ENCODE measurements around the gene VPS4A.
A peak's percentile ranks its signal among the peaks of the same experiment; 100 is the strongest.

Gene VPS4A

GRCh38 chr16:69325784-69326171 lies 14.6 kb downstream of the VPS4A start:
- H3K4me1 Mint-ChIP-seq: peaks cover 52% of the 10 kb centered on the region
- no peak for DNase-seq
- H3K4me3 Mint-ChIP-seq: no peak overlapping the region
- peaks cover 50% of the 10 kb centered on the region for H3K36me3 Mint-ChIP-seq (ENCODE audit: low read depth)
- H3K27me3 Mint-ChIP-seq (ENCODE audit: low read depth, poor library complexity): no peaks in the 10 kb centered on the region
- H3K27ac Mint-ChIP-seq: peak overlapping the region; percentile 80
- H3K9me3 Mint-ChIP-seq: no peaks in the 10 kb centered on the region
- TF ChIP-seq, protein P1, sequence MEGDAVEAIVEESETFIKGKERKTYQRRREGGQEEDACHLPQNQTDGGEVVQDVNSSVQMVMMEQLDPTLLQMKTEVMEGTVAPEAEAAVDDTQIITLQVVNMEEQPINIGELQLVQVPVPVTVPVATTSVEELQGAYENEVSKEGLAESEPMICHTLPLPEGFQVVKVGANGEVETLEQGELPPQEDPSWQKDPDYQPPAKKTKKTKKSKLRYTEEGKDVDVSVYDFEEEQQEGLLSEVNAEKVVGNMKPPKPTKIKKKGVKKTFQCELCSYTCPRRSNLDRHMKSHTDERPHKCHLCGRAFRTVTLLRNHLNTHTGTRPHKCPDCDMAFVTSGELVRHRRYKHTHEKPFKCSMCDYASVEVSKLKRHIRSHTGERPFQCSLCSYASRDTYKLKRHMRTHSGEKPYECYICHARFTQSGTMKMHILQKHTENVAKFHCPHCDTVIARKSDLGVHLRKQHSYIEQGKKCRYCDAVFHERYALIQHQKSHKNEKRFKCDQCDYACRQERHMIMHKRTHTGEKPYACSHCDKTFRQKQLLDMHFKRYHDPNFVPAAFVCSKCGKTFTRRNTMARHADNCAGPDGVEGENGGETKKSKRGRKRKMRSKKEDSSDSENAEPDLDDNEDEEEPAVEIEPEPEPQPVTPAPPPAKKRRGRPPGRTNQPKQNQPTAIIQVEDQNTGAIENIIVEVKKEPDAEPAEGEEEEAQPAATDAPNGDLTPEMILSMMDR (IDR thresholded peaks at IDR 0.05): no peak

DNA sequence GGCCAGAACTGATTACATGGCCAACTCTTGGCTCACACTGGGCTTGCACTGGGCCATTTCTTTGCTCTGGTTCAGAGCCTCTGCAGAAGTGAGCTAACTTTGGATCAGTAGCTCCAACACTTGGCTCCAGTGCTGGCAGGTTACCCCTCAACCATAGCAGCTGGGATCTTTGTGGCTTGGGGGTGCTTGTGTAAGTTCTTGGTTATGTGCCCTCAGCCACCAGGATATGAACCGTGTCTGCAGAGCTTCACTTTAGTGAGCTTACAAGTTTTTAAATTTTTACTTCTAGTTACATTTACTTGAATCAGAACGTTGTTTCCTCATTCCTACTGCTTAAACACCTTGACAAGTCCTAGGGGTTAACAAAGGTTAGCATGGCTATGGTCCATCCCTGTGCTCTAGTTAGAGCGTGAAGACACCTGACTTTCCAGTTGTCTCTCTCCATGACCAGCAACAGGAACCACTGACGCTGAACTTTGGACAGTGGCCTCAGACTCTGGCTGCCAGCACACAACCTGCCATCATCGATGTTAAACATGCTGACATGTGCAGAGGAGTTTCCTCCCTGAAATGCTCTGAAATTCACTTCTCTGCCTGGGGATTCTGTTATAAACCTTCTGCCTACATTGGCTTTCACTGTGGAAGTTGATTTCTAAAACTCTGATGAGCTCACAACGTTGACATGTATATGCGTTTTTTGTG lies 15.2 kb downstream of the VPS4A start:
- H3K4me1 Mint-ChIP-seq: peaks cover 51% of the 10 kb centered on the region
- peak overlapping the region; percentile 2 for H3K4me3 Mint-ChIP-seq
- peaks cover 45% of the 10 kb centered on the region for H3K36me3 Mint-ChIP-seq (ENCODE audit: low read depth)
- TF ChIP-seq, protein P1 (IDR thresholded peaks at IDR 0.05): no peak
- H3K27ac Mint-ChIP-seq: peak overlapping the region; percentile 80
- H3K27me3 Mint-ChIP-seq (ENCODE audit: low read depth, poor library complexity): no peaks in the 10 kb centered on the region
- no peaks in the 10 kb centered on the region for H3K9me3 Mint-ChIP-seq
- no peak for DNase-seq

DNA sequence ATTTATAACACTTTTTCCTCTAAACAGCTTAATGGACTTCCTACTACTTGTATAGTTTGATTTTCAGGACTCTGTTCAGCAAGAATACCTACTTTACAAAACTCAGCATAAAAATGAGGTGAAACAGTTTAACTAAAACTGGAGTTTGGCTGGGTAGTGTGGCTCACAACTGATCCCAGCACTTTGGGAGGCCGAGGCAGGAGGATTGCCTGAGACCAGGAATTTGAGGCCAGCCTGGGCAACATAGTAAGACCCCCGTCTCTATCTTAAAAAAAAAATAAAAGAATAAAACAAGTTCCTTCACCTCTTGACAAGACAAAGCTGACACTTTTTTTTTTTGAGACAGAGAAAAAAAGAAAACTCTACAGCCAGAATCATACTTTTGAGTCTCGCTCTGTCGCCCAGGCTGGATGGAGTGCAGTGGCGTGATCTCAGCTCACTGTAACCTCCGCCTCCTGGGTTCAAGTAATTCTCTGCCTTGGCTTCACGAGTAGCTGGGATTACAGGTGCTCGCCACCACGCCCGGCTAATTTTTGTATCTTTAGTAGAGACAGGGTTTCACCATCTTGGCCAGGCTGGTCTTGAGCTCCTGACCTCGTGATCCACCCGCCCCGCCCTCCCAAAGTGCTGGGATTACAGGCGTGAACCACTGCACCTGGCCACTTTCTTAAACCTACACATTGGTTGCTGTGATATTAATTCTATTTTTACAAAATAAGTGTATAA lies 16.6 kb downstream of the VPS4A start:
- H3K9me3 Mint-ChIP-seq: no peaks in the 10 kb centered on the region
- no peak overlapping the region for H3K27ac Mint-ChIP-seq
- H3K4me3 Mint-ChIP-seq: peak overlapping the region; percentile 86
- TF ChIP-seq, protein P1 (IDR thresholded peaks at IDR 0.05): no peak
- peaks cover 41% of the 10 kb centered on the region for H3K4me1 Mint-ChIP-seq
- DNase-seq: no peak
- peaks cover 45% of the 10 kb centered on the region for H3K36me3 Mint-ChIP-seq (ENCODE audit: low read depth)
- H3K27me3 Mint-ChIP-seq (ENCODE audit: low read depth, poor library complexity): no peaks in the 10 kb centered on the region

- TF ChIP-seq, protein P1 (IDR thresholded peaks at IDR 0.05): no peak
- Mint-ChIP-seq H3K36me3 (ENCODE audit: low read depth) (peaks cover 49% of the 10 kb centered on the region), H3K27me3 (ENCODE audit: low read depth, poor library complexity) (no peaks in the 10 kb centered on the region), H3K4me3 (peak overlapping the region; percentile 86), H3K9me3 (no peaks in the 10 kb centered on the region), H3K4me1 (peaks cover 43% of the 10 kb centered on the region), H3K27ac (peak overlapping the region; percentile 48)
- no peak for DNase-seq
Measured at GRCh38 chr16:69328854-69329316, 17.7 kb downstream of the VPS4A start.

GRCh38 chr16:69329369-69330285 lies 18.5 kb downstream of the VPS4A start:
- Mint-ChIP-seq H3K4me3 (peak overlapping the region; percentile 86), H3K27me3 (ENCODE audit: low read depth, poor library complexity) (no peaks in the 10 kb centered on the region), H3K36me3 (ENCODE audit: low read depth) (peaks cover 52% of the 10 kb centered on the region), H3K27ac (no peak overlapping the region), H3K4me1 (peaks cover 42% of the 10 kb centered on the region), H3K9me3 (no peaks in the 10 kb centered on the region)
- TF ChIP-seq, protein P1 (IDR thresholded peaks at IDR 0.05): no peak
- peak; percentile 50 for DNase-seq

Measured in nephron progenitor cell (in vitro differentiated cells).